ENCODE data around the gene PTPN6.

GRCh38 chr12:6977653-6978052, 26.5 kb downstream of the PTPN6 start:
- no peak for TF ChIP-seq CTCF (conservative IDR thresholded peaks at IDR 0.05; ENCODE audit: low read length)
- TF ChIP-seq EZH2phosphoT487 (IDR thresholded peaks at IDR 0.05; ENCODE audit: borderline replicate concordance, low read depth, low read length), result no peak
